B cell (primary cell): ENCODE results near the gene LRRC72. TPM values are rescaled to one million over a fixed set of nuclear protein-coding genes. Genes with fewer than 3 reads are reported as not detected.

Source experiments
- ATAC-seq: fragments of 200-7000 bp; cut with Tn5 transposase; one replicate; pipeline ENCODE4 v1.10.0; 2021; ENCODE audit warnings: low read depth, mild to moderate bottlenecking, moderate number of reproducible peaks, moderate library complexity
- CTCF ChIA-PET: fragments of 350-600 bp; sonication (Branson Sonifier 250); formaldehyde crosslinking; loops from one replicate; lab custom pipeline; 2021; ENCODE audit warnings: antibody characterized with exemption, inconsistent platforms; lab: Charles Lee
- POLR2A ChIA-PET: fragments of 350-600 bp; sonication (Branson Sonifier 250); formaldehyde crosslinking; loops from one replicate; lab custom pipeline; 2021; ENCODE audit warnings: antibody characterized with exemption; lab: Charles Lee
- DNase-seq: peaks from one replicate; pipeline ENCODE4 v3.0.0; 2013
- H2AFZ ChIP-seq: 2 replicates; pipeline ENCODE4 v1.6.1; 2012; ENCODE audit warnings: mild to moderate bottlenecking, low read depth, low read length; ENCODE audit not compliant: insufficient read depth, poor library complexity, severe bottlenecking
- H3K27ac ChIP-seq, 2 donors: 1 replicate in 1 of 2; 2 replicates in 1 of 2; pipeline ENCODE4 v1.5.1; 2012 to 2013; ENCODE audit warnings: low read length in 2 of 2, mild to moderate bottlenecking in 2 of 2, moderate library complexity in 1 of 2
- H3K27me3 ChIP-seq, 4 experiments: fragments of 200-600 bp in 1 of 4; sonication (generic) in 1 of 4; replicated peaks in 1 of 4; 1 replicate in 2 of 4; 2 replicates in 2 of 4; pipeline versions ENCODE4 v1.6.1 to v1.7.0; 2013 to 2016; ENCODE audit warnings: low read length in 3 of 4, mild to moderate bottlenecking in 2 of 4, mixed read lengths in 1 of 4, moderate library complexity in 1 of 4; ENCODE audit not compliant: insufficient read depth in 4 of 4, control insufficient read depth in 3 of 4; ENCODE audit errors: control extremely low read depth in 1 of 4
- H3K36me3 ChIP-seq, 2 experiments: replicated peaks in 1 of 2; 1 replicate in 1 of 2; 2 replicates in 1 of 2; pipeline versions ENCODE4 v1.6.1 to v1.7.1; 2013; ENCODE audit warnings: low read length in 1 of 2; ENCODE audit not compliant: insufficient read depth in 2 of 2, control insufficient read depth in 1 of 2; ENCODE audit errors: control extremely low read depth in 1 of 2, extremely low read depth in 1 of 2
- H3K4me1 ChIP-seq, 2 donors: fragments of 200-600 bp in 1 of 2; sonication (generic) in 1 of 2; 1 replicate in 1 of 2; 2 replicates in 1 of 2; pipeline versions ENCODE4 v1.5.1 to v1.6.1; 2013 to 2017; ENCODE audit warnings: low read length in 2 of 2; ENCODE audit not compliant: control insufficient read depth in 2 of 2, insufficient read depth in 2 of 2
- H3K4me2 ChIP-seq: replicated peaks from 2 replicates; pipeline ENCODE3; 2012; ENCODE audit warnings: mild to moderate bottlenecking, low read depth, low read length; ENCODE audit not compliant: poor library complexity, severe bottlenecking
- H3K4me3 ChIP-seq, 5 experiments: fragments of 200-600 bp in 1 of 5; sonication (generic) in 1 of 5; 1 replicate in 3 of 5; 2 replicates in 2 of 5; pipeline versions ENCODE4 v1.5.1 to v1.7.0; 2011 to 2016; ENCODE audit warnings: low read length in 4 of 5, mild to moderate bottlenecking in 4 of 5, low read depth in 2 of 5, control low read depth in 1 of 5, moderate library complexity in 1 of 5; ENCODE audit not compliant: insufficient read depth in 1 of 5; ENCODE audit errors: control extremely low read depth in 1 of 5, extremely low read depth in 1 of 5
- H3K79me2 ChIP-seq: fragments of 200-600 bp; sonication (generic); one replicate; pipeline ENCODE4 v1.6.0; 2016; ENCODE audit warnings: low read length; ENCODE audit not compliant: control insufficient read depth, insufficient read depth
- H3K9ac ChIP-seq: fragments of 200-600 bp; sonication (generic); 2 replicates; pipeline ENCODE4 v1.6.1; 2017; ENCODE audit warnings: mild to moderate bottlenecking, low read length, moderate library complexity
- H3K9me3 ChIP-seq, 3 donors: one replicate each; pipeline versions ENCODE4 v1.6.1 to v1.7.1; 2013; ENCODE audit warnings: low read length in 2 of 3; ENCODE audit not compliant: control insufficient read depth in 2 of 3, insufficient read depth in 1 of 3; ENCODE audit errors: control extremely low read depth in 1 of 3
- H4K20me1 ChIP-seq: 2 replicates; pipeline ENCODE4 v1.6.0; 2012; ENCODE audit warnings: mild to moderate bottlenecking, low read length; ENCODE audit not compliant: insufficient read depth, control insufficient read depth, poor library complexity, severe bottlenecking
- H3K27ac Mint-ChIP-seq: one replicate; pipeline ENCODE4 v1.8.0; 2021; ENCODE audit warnings: mixed read lengths
- H3K27me3 Mint-ChIP-seq: one replicate; pipeline ENCODE4 v1.8.0; 2021; ENCODE audit warnings: mixed read lengths
- H3K4me1 Mint-ChIP-seq: one replicate; pipeline ENCODE4 v1.8.0; 2021; ENCODE audit warnings: mixed read lengths
- H3K4me3 Mint-ChIP-seq: one replicate; pipeline ENCODE4 v1.8.0; 2021; ENCODE audit warnings: mixed read lengths
- H3K9me3 Mint-ChIP-seq: one replicate; pipeline ENCODE4 v1.8.0; 2022; ENCODE audit warnings: mixed read lengths; ENCODE audit not compliant: insufficient read depth
- CTCF ChIP-seq: fragments of 200-600 bp; IDR thresholded peaks from one replicate; pipeline ENCODE4 v1.8.0; 2022; ENCODE audit warnings: antibody characterized with exemption, mild to moderate bottlenecking
- EZH2 ChIP-seq: IDR thresholded peaks from 2 replicates; pipeline ENCODE4 v1.6.1; 2012; ENCODE audit warnings: borderline replicate concordance, low read depth, mild to moderate bottlenecking, moderate library complexity, low read length; ENCODE audit not compliant: insufficient read depth, poor library complexity, severe bottlenecking
- WGBS: methylation state at CpG from one replicate; pipeline ENCODE4 v1.1.5; 2013; ENCODE audit warnings: missing lambda C conversion rate; ENCODE audit not compliant: insufficient coverage; 5-methylcytosine and 5-hydroxymethylcytosine counted together
- intact Hi-C: fragments of 100-400 bp; cut with micrococcal nuclease; formaldehyde crosslinking; loops from one replicate; pipeline ENCODE4 v1.10.0; 2022
- polyA plus RNA-seq: library from polyadenylated mRNA; depleted of rRNA; stranded (reverse); fragments of >200 nt; gene quantifications from 2 replicates; pipeline ENCODE4 v1.2.3, GENCODE V29; 2012
- total RNA-seq, 2 donors: library from RNA; stranded (reverse); fragments of 120-200 nt in 1 of 2; gene quantifications; 1 replicate in 1 of 2; 2 replicates in 1 of 2; pipeline versions ENCODE4 v1.2.3 to v1.2.4, GENCODE V29; 2013 to 2022

The LRRC72 gene
- total and polyA plus RNA-seq, 2 donors (not counting 1 experiment from before 2014, with no cell fraction given), result not detected

GRCh38 chr7:16494955-16495719 is 31.5 kb upstream of the LRRC72 start:
- Mint-ChIP-seq H3K27ac (no peak overlapping the region), H3K4me3 (no peak overlapping the region), H3K4me1 (no peaks in the 10 kb centered on the region), H3K27me3 (peaks cover 10% of the 10 kb centered on the region), H3K9me3 (no peaks in the 10 kb centered on the region)
- H3K27me3 ChIP-seq, result no peaks in the 10 kb centered on the region
- H3K4me3 ChIP-seq, result no peak overlapping the region
- ATAC-seq (no peak), DNase-seq (no peak)
- H3K4me2 ChIP-seq, result no peak overlapping the region
- no peaks in the 10 kb centered on the region for H4K20me1 ChIP-seq
- no peak overlapping the region for H3K9ac ChIP-seq
- H3K9me3 ChIP-seq, result no peaks in the 10 kb centered on the region
- POLR2A ChIA-PET, result no interaction called here
- H3K79me2 ChIP-seq, result no peaks in the 10 kb centered on the region
- TF ChIP-seq EZH2, result no peak
- 100% methylated on average over 1 of the region's 4 CpGs for WGBS
- intact Hi-C loops, result no loop called here
- H3K4me1 ChIP-seq, result no peaks in the 10 kb centered on the region
- no peak overlapping the region for H2AFZ ChIP-seq
- CTCF ChIA-PET, result no interaction called here
- no peaks in the 10 kb centered on the region for H3K36me3 ChIP-seq
- no peak overlapping the region for H3K27ac ChIP-seq

- intact Hi-C loops, result no loop called here
- Histone ChIP-seq H3K36me3 (no peaks in the 10 kb centered on the region), H2AFZ (no peak overlapping the region), H3K27me3 (no peaks in the 10 kb centered on the region), H3K9ac (no peak overlapping the region), H3K9me3 (no peaks in the 10 kb centered on the region), H3K27ac (no peak overlapping the region), H3K4me1 (no peaks in the 10 kb centered on the region), H3K4me3 (no peak overlapping the region), H3K4me2 (no peak overlapping the region), H3K79me2 (no peaks in the 10 kb centered on the region), H4K20me1 (no peaks in the 10 kb centered on the region)
- no peak for TF ChIP-seq EZH2
- TF ChIP-seq CTCF, result no peak
- Mint-ChIP-seq H3K27me3 (peaks cover 14% of the 10 kb centered on the region), H3K4me1 (no peaks in the 10 kb centered on the region), H3K4me3 (no peak overlapping the region), H3K9me3 (no peaks in the 10 kb centered on the region), H3K27ac (no peak overlapping the region)
- ChIA-PET CTCF (no interaction called here), POLR2A (no interaction called here)
- 100% methylated on average over 2 of the region's 2 CpGs for WGBS
- ATAC-seq, result no peak
- DNase-seq, result no peak
These were observed 28.5 kb upstream of the LRRC72 start for GRCh38 chr7:16498122-16498521.
